H7 (cell line): ENCODE data around the gene SPNS1. TPM values are rescaled to one million over a fixed set of nuclear protein-coding genes. Genes with fewer than 3 reads are reported as not detected.
"Not testable (repeated sequence)": the region's sequence is repeated elsewhere in the genome, so short reads cannot be mapped to it uniquely, and the experiment has no call there.

Experiments used
- DNase-seq: peaks from one replicate; pipeline ENCODE4 v3.0.0; 2012
- H3K27me3 ChIP-seq: 2 replicates; pipeline ENCODE4 v1.6.0; 2011; ENCODE audit warnings: mild to moderate bottlenecking, low read length; ENCODE audit not compliant: control insufficient read depth, insufficient read depth
- H3K36me3 ChIP-seq: replicated peaks from 2 replicates; pipeline ENCODE4 v1.5.1; 2011; ENCODE audit warnings: low read length; ENCODE audit not compliant: control insufficient read depth, insufficient read depth
- H3K4me3 ChIP-seq: 2 replicates; pipeline ENCODE4 v1.5.1; 2011; ENCODE audit warnings: low read depth, mild to moderate bottlenecking, control low read depth, low read length, moderate library complexity; ENCODE audit not compliant: insufficient read depth
- total RNA-seq: library from RNA; depleted of rRNA; stranded (reverse); fragments of >200 nt; shearing (Covaris generic); gene quantifications from 2 replicates; pipeline ENCODE4 v1.2.3, GENCODE V29; 2014

SPNS1 gene
- total RNA-seq, 1 experiment from 2014 or later = 65.3 TPM

- H3K36me3 ChIP-seq = no peaks in the 10 kb centered on the region
- no peak for DNase-seq
- H3K27me3 ChIP-seq = no peaks in the 10 kb centered on the region
- H3K4me3 ChIP-seq = no peak overlapping the region
These were observed 15.9 kb downstream of the SPNS1 start for GRCh38 chr16:28990375-28991040.

GRCh38 chr16:28991687-28992086 is 17.1 kb downstream of the SPNS1 start:
- Histone ChIP-seq H3K4me3 (no peak overlapping the region), H3K36me3 (no peaks in the 10 kb centered on the region), H3K27me3 (no peaks in the 10 kb centered on the region)
- no peak for DNase-seq

- H3K4me3 ChIP-seq = no peak overlapping the region
- H3K36me3 ChIP-seq = no peaks in the 10 kb centered on the region
- no peak for DNase-seq
- H3K27me3 ChIP-seq = no peaks in the 10 kb centered on the region
These were observed 17.9 kb downstream of the SPNS1 start for GRCh38 chr16:28992496-28992895.

- no peaks in the 10 kb centered on the region for H3K36me3 ChIP-seq
- no peaks in the 10 kb centered on the region for H3K27me3 ChIP-seq
- H3K4me3 ChIP-seq = no peak overlapping the region
- DNase-seq = no peak
These were observed 24.3 kb downstream of the SPNS1 start for GRCh38 chr16:28998837-28999236.

GRCh38 chr16:28999577-28999976 is 25.0 kb downstream of the SPNS1 start:
- no peak for DNase-seq
- H3K4me3 ChIP-seq = no peak overlapping the region
- H3K36me3 ChIP-seq = no peaks in the 10 kb centered on the region
- H3K27me3 ChIP-seq = no peaks in the 10 kb centered on the region

GRCh38 chr16:29000019-29000418 is 25.4 kb downstream of the SPNS1 start:
- Histone ChIP-seq H3K27me3 (no peaks in the 10 kb centered on the region), H3K36me3 (no peaks in the 10 kb centered on the region), H3K4me3 (no peak overlapping the region)
- DNase-seq = no peak

- not testable (repeated sequence) for DNase-seq, H3K27me3 ChIP-seq, H3K4me3 ChIP-seq, H3K36me3 ChIP-seq
These were observed 30.0 kb downstream of the SPNS1 start for GRCh38 chr16:29004496-29005139.

GRCh38 chr16:29007730-29008593 is 33.4 kb downstream of the SPNS1 start:
- Histone ChIP-seq H3K27me3 (no peaks in the 10 kb centered on the region), H3K36me3 (no peaks in the 10 kb centered on the region), H3K4me3 (no peak overlapping the region)
- DNase-seq = no peak

GRCh38 chr16:29009050-29009837 is 34.7 kb downstream of the SPNS1 start:
- H3K27me3 ChIP-seq = no peaks in the 10 kb centered on the region
- peak; percentile 38 for DNase-seq
- H3K4me3 ChIP-seq = no peak overlapping the region
- no peaks in the 10 kb centered on the region for H3K36me3 ChIP-seq

GRCh38 chr16:29009838-29010166 is 35.2 kb downstream of the SPNS1 start:
- Histone ChIP-seq H3K36me3 (no peaks in the 10 kb centered on the region), H3K27me3 (no peaks in the 10 kb centered on the region), H3K4me3 (no peak overlapping the region)
- DNase-seq = no peak

- Histone ChIP-seq H3K36me3 (no peaks in the 10 kb centered on the region), H3K27me3 (no peaks in the 10 kb centered on the region), H3K4me3 (no peak overlapping the region)
- peak; percentile 79 for DNase-seq
These were observed 36.5 kb downstream of the SPNS1 start for GRCh38 chr16:29011112-29011511.

- no peaks in the 10 kb centered on the region for H3K27me3 ChIP-seq
- H3K4me3 ChIP-seq = no peak overlapping the region
- DNase-seq = no peak
- no peaks in the 10 kb centered on the region for H3K36me3 ChIP-seq
These were observed 37.3 kb downstream of the SPNS1 start for GRCh38 chr16:29011851-29012250.

GRCh38 chr16:29012913-29013553 is 38.5 kb downstream of the SPNS1 start:
- H3K4me3 ChIP-seq = no peak overlapping the region
- no peaks in the 10 kb centered on the region for H3K27me3 ChIP-seq
- H3K36me3 ChIP-seq = no peaks in the 10 kb centered on the region
- DNase-seq = no peak

- H3K36me3 ChIP-seq = no peaks in the 10 kb centered on the region
- no peaks in the 10 kb centered on the region for H3K27me3 ChIP-seq
- no peak for DNase-seq
- H3K4me3 ChIP-seq = no peak overlapping the region
These were observed 40.0 kb downstream of the SPNS1 start for GRCh38 chr16:29014561-29015069.
